ENCODE measurements around the gene CACNB2. TPM values are rescaled to one million over a fixed set of nuclear protein-coding genes. Genes with fewer than 3 reads are reported as not detected.
A peak's percentile ranks its signal among the peaks of the same experiment; 100 is the strongest.

CACNB2 gene
- polyA plus RNA-seq, 2 of the 4 experiments (the other 2 are of a cell fraction) = not detected

DNA sequence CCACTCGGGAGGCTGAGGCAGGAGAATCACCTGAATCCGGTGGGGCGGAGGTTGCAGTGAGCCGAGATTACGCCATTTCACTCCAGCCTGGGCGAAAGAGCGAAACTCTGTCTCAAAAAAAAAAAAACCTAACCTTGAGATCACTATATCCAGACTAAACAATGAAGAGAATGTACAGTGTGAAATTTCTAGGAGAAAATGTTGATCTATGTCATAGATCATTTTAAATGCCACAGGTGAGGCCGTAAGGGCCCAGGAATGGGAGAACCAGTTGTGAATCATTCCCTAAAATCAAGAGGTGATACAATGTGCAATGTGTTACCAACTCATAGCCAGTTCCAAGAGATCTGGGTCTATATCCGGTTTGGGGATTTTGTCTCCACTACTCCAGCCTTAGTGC is 158.0 kb downstream of the CACNB2 start:
- no peak overlapping the region for H3K4me2 ChIP-seq
- DNase-seq (ENCODE audit: low read depth in 1 of 2, low spot score in 1 of 2) (no peak), FAIRE-seq (no peak), ATAC-seq (no peak)
- POLR2A ChIA-PET = no interaction called here
- WGBS (ENCODE audit: missing lambda C conversion rate) = 67% methylated on average over 9 of the region's 9 CpGs
- H3K4me1 ChIP-seq = no peaks in the 10 kb centered on the region
- TF ChIP-seq ZC3H11A (IDR thresholded peaks at IDR 0.05) (no peak), SREBF2 (IDR thresholded peaks at IDR 0.05) (no peak), RAD21 (conservative IDR thresholded peaks at IDR 0.05 in 1 of 2, IDR thresholded peaks at IDR 0.05 in 1 of 2) (no peak), KDM1A (IDR thresholded peaks at IDR 0.05; ENCODE audit: low read depth) (no peak), NPAS2 (CRISPR knock-in tag; IDR thresholded peaks at IDR 0.05; ENCODE audit: borderline replicate concordance) (no peak), HEYL (CRISPR knock-in tag; IDR thresholded peaks at IDR 0.05) (no peak), EHMT2 (IDR thresholded peaks at IDR 0.05; ENCODE audit: low read depth) (no peak), MAFK (IDR thresholded peaks at IDR 0.05; ENCODE audit: partially characterized antibody) (no peak), NFE2L2 (conservative IDR thresholded peaks at IDR 0.05; ENCODE audit: low read length) (no peak), POLR2A (IDR thresholded peaks at IDR 0.05; ENCODE audit: low read length) (no peak), RARB (CRISPR knock-in tag; IDR thresholded peaks at IDR 0.05) (no peak), CHD2 (IDR thresholded peaks at IDR 0.05; ENCODE audit: low read length, partially characterized antibody) (no peak)
- TF ChIP-seq, protein P1, sequence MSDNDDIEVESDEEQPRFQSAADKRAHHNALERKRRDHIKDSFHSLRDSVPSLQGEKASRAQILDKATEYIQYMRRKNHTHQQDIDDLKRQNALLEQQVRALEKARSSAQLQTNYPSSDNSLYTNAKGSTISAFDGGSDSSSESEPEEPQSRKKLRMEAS (IDR thresholded peaks at IDR 0.05) = no peak
- TF ChIP-seq, protein P2, sequence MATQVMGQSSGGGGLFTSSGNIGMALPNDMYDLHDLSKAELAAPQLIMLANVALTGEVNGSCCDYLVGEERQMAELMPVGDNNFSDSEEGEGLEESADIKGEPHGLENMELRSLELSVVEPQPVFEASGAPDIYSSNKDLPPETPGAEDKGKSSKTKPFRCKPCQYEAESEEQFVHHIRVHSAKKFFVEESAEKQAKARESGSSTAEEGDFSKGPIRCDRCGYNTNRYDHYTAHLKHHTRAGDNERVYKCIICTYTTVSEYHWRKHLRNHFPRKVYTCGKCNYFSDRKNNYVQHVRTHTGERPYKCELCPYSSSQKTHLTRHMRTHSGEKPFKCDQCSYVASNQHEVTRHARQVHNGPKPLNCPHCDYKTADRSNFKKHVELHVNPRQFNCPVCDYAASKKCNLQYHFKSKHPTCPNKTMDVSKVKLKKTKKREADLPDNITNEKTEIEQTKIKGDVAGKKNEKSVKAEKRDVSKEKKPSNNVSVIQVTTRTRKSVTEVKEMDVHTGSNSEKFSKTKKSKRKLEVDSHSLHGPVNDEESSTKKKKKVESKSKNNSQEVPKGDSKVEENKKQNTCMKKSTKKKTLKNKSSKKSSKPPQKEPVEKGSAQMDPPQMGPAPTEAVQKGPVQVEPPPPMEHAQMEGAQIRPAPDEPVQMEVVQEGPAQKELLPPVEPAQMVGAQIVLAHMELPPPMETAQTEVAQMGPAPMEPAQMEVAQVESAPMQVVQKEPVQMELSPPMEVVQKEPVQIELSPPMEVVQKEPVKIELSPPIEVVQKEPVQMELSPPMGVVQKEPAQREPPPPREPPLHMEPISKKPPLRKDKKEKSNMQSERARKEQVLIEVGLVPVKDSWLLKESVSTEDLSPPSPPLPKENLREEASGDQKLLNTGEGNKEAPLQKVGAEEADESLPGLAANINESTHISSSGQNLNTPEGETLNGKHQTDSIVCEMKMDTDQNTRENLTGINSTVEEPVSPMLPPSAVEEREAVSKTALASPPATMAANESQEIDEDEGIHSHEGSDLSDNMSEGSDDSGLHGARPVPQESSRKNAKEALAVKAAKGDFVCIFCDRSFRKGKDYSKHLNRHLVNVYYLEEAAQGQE (IDR thresholded peaks at IDR 0.05) = no peak
- TF ChIP-seq, protein P3, sequence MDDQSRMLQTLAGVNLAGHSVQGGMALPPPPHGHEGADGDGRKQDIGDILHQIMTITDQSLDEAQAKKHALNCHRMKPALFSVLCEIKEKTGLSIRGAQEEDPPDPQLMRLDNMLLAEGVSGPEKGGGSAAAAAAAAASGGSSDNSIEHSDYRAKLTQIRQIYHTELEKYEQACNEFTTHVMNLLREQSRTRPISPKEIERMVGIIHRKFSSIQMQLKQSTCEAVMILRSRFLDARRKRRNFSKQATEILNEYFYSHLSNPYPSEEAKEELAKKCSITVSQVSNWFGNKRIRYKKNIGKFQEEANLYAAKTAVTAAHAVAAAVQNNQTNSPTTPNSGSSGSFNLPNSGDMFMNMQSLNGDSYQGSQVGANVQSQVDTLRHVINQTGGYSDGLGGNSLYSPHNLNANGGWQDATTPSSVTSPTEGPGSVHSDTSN (IDR thresholded peaks at IDR 0.05) = no peak
- H3K27ac ChIP-seq = no peak overlapping the region
- CTCF ChIA-PET = interaction anchor here (1.1 kb wide), 1 partner anchor 16 kb away, joined by 3 read pairs; no protein-coding TSS in a partner anchor
- H3K9me3 ChIP-seq = no peaks in the 10 kb centered on the region
- H3K4me3 ChIP-seq = no peak overlapping the region

DNA sequence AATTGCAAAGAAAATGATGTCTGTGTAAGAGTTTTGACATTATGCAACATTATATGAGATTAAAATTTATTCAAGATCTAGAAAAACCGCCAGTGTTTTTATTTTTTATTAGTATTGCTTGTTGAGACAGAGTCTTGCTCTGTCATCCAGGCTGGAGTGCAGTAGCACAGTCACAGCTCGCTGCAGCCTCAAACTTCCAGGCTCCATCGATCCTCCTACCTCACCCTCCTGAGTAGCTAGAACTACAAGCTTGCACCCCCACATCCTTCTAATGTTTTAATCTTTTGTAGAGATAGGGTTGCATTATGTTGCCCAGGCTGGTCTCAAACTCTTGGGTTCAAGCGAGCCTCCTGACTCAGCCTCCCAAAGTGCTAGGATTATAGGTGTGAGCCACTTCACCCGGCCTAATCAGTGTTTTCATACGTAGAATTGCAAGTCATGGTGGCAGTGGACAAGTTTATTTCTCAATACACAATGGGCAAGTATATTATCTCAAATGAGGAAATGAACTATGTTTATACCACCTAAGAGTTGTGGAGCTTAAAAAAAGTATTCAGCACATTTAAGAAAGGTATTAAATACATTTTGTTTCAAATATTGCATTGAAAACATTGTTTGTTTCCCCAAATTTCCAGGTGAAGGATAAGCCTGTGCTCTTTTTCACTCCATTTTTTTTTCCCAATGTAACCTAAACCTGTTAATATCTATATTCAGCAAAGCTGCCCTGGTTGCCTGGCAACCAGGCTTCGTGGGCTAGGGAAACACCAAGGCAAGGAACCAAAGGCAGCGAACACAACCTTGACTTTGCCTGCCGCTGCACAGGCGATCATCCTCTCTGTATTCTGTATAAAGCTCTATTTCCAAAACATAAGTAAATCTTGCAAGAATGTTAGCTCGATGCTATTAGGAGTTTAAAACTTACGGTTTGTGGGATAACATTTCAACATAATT is 163.9 kb downstream of the CACNB2 start:
- no peak overlapping the region for H3K4me3 ChIP-seq
- FAIRE-seq (no peak), ATAC-seq (no peak), DNase-seq (ENCODE audit: low read depth in 1 of 2, low spot score in 1 of 2) (no peak)
- 57% methylated on average over 12 of the region's 12 CpGs for WGBS (ENCODE audit: missing lambda C conversion rate)
- no peak overlapping the region for H3K27ac ChIP-seq
- ChIA-PET POLR2A (no interaction called here), CTCF (no interaction called here)
- no peaks in the 10 kb centered on the region for H3K9me3 ChIP-seq
- H3K4me1 ChIP-seq = no peaks in the 10 kb centered on the region
- TF ChIP-seq NFE2L2 (conservative IDR thresholded peaks at IDR 0.05; ENCODE audit: low read length) (peak; percentile 77; the same call in 1 of the 2 replicates), MAFK (IDR thresholded peaks at IDR 0.05; ENCODE audit: partially characterized antibody) (no peak)
- H3K4me2 ChIP-seq = no peak overlapping the region

DNA sequence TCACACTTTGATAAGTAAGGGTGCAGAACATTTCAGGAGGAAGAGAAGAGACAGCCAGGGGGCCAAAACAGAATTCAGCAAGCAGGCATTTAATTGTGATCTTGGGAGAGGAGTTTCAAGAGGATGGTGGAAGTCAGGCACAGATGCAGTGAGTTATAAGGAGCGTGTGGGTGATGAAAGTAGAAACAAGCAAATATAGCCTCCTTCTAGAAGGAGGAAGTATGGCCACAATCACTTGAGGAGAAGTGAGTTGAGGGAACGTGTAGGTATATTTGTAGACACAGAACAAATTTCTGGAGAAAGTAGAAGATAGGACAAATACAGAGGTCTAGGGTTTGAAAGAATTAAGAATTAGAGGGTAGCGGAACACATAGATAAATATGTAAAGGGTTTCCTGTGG is 165.8 kb downstream of the CACNB2 start:
- ATAC-seq (no peak), DNase-seq (ENCODE audit: low read depth in 1 of 2, low spot score in 1 of 2) (no peak), FAIRE-seq (no peak)
- WGBS (ENCODE audit: missing lambda C conversion rate) = 56% methylated on average over 3 of the region's 3 CpGs
- Histone ChIP-seq H3K4me3 (no peak overlapping the region), H3K4me1 (no peaks in the 10 kb centered on the region), H3K9me3 (no peaks in the 10 kb centered on the region), H3K27ac (no peak overlapping the region), H3K4me2 (no peak overlapping the region)
- TF ChIP-seq, protein P1 (IDR thresholded peaks at IDR 0.05) = no peak
- TF ChIP-seq EP300 (IDR thresholded peaks at IDR 0.05) = no peak
- no peak for TF ChIP-seq ZSCAN20 (CRISPR knock-in tag; IDR thresholded peaks at IDR 0.05)
- TF ChIP-seq TP53 (CRISPR knock-in tag; IDR thresholded peaks at IDR 0.05) = no peak
- TF ChIP-seq SREBF2 (IDR thresholded peaks at IDR 0.05) = no peak
- TF ChIP-seq FOSB (CRISPR knock-in tag; IDR thresholded peaks at IDR 0.05) = no peak
- no peak for TF ChIP-seq NFE2L2 (conservative IDR thresholded peaks at IDR 0.05; ENCODE audit: low read length)
- TF ChIP-seq, protein P4, sequence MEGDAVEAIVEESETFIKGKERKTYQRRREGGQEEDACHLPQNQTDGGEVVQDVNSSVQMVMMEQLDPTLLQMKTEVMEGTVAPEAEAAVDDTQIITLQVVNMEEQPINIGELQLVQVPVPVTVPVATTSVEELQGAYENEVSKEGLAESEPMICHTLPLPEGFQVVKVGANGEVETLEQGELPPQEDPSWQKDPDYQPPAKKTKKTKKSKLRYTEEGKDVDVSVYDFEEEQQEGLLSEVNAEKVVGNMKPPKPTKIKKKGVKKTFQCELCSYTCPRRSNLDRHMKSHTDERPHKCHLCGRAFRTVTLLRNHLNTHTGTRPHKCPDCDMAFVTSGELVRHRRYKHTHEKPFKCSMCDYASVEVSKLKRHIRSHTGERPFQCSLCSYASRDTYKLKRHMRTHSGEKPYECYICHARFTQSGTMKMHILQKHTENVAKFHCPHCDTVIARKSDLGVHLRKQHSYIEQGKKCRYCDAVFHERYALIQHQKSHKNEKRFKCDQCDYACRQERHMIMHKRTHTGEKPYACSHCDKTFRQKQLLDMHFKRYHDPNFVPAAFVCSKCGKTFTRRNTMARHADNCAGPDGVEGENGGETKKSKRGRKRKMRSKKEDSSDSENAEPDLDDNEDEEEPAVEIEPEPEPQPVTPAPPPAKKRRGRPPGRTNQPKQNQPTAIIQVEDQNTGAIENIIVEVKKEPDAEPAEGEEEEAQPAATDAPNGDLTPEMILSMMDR (IDR thresholded peaks at IDR 0.05) = no peak
- TF ChIP-seq POLR2A (IDR thresholded peaks at IDR 0.05; ENCODE audit: low read length) = no peak
- ChIA-PET POLR2A (no interaction called here), CTCF (no interaction called here)

Measured in A549 (cell line).